Retinal pigment epithelial cell (primary cell): ENCODE data around the gene USP36.

ENCODE experiments used
- DNase-seq: peaks from one replicate; pipeline ENCODE4 v3.0.0-alpha.2; 2010; ENCODE audit warnings: low read depth
- H3K4me3 ChIP-seq: 2 replicates; pipeline ENCODE4 v1.5.1; 2011; ENCODE audit warnings: mild to moderate bottlenecking, low read length, control low read depth, moderate library complexity
- TF ChIP-seq, protein P1 (sequence below): conservative IDR thresholded peaks from 2 replicates; pipeline ENCODE4 v1.5.1; 2011; ENCODE audit warnings: low read depth, low read length, control low read depth, inconsistent platforms

USP36 gene

GRCh38 chr17:78884148-78884825 lies 43.7 kb upstream of the USP36 start:
- H3K4me3 ChIP-seq = peak overlapping the region; percentile 26
- TF ChIP-seq, protein P1, sequence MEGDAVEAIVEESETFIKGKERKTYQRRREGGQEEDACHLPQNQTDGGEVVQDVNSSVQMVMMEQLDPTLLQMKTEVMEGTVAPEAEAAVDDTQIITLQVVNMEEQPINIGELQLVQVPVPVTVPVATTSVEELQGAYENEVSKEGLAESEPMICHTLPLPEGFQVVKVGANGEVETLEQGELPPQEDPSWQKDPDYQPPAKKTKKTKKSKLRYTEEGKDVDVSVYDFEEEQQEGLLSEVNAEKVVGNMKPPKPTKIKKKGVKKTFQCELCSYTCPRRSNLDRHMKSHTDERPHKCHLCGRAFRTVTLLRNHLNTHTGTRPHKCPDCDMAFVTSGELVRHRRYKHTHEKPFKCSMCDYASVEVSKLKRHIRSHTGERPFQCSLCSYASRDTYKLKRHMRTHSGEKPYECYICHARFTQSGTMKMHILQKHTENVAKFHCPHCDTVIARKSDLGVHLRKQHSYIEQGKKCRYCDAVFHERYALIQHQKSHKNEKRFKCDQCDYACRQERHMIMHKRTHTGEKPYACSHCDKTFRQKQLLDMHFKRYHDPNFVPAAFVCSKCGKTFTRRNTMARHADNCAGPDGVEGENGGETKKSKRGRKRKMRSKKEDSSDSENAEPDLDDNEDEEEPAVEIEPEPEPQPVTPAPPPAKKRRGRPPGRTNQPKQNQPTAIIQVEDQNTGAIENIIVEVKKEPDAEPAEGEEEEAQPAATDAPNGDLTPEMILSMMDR = no peak

GRCh38 chr17:78883533-78884131 lies 43.0 kb upstream of the USP36 start:
- TF ChIP-seq, protein P1 = no peak
- DNase-seq = peak; percentile 99
- peak overlapping the region; percentile 26 for H3K4me3 ChIP-seq

More at GRCh38 chr17:78884148-78884825, 43.7 kb upstream of the USP36 start:
- DNase-seq = no peak

- H3K4me3 ChIP-seq = no peak overlapping the region
- TF ChIP-seq, protein P1 = no peak
- peak; percentile 78 for DNase-seq
Measured at GRCh38 chr17:78883089-78883532, 42.5 kb upstream of the USP36 start.

- DNase-seq = no peak
- TF ChIP-seq, protein P1 = no peak
Measured at GRCh38 chr17:78882540-78883088, 42.0 kb upstream of the USP36 start.

GRCh38 chr17:78879635-78880186 lies 39.1 kb upstream of the USP36 start:
- no peak for DNase-seq
- H3K4me3 ChIP-seq = no peak overlapping the region
- TF ChIP-seq, protein P1 = no peak

More at GRCh38 chr17:78882540-78883088, 42.0 kb upstream of the USP36 start:
- no peak overlapping the region for H3K4me3 ChIP-seq

GRCh38 chr17:78878871-78879527 lies 38.4 kb upstream of the USP36 start:
- no peak overlapping the region for H3K4me3 ChIP-seq
- TF ChIP-seq, protein P1 = no peak
- DNase-seq = no peak
